ENCODE results near the gene PHC1. TPM values are rescaled to one million over a fixed set of nuclear protein-coding genes. Genes with fewer than 3 reads are reported as not detected.

Gene PHC1
- total RNA-seq, 1 experiment from 2014 or later = 568 TPM

- no peak overlapping the region for H3T11ph ChIP-seq (ENCODE audit: low read length)
- H4K5ac ChIP-seq (ENCODE audit: insufficient read length, low read depth, low read length) = no peak overlapping the region
- Mint-ChIP-seq H3K4me1 (no peaks in the 10 kb centered on the region), H3K4me3 (no peak overlapping the region), H3K27me3 (ENCODE audit: low read depth) (no peaks in the 10 kb centered on the region), H3K9me3 (no peaks in the 10 kb centered on the region), H3K27ac (no peak overlapping the region), H3K36me3 (ENCODE audit: insufficient read depth in 1 of 3, low read depth in 3 of 3) (no peaks in the 10 kb centered on the region)
- H2BK120ac ChIP-seq (ENCODE audit: low read depth, low read length, poor library complexity, severe bottlenecking) = no peak overlapping the region
- no peak overlapping the region for H2BK5ac ChIP-seq (ENCODE audit: insufficient read length, low read length)
- no peaks in the 10 kb centered on the region for H4K20me1 ChIP-seq (ENCODE audit: control insufficient read depth, insufficient read depth, insufficient read length)
- H2BK12ac ChIP-seq (ENCODE audit: insufficient read length, low read depth, low read length) = no peak overlapping the region
- no peak overlapping the region for H3K14ac ChIP-seq (ENCODE audit: insufficient read depth, low read length)
- H2BK20ac ChIP-seq (ENCODE audit: low read depth, low read length, poor library complexity, severe bottlenecking) = no peak overlapping the region
- H3K9me3 ChIP-seq (ENCODE audit: control insufficient read depth, low read depth, low read length) = no peaks in the 10 kb centered on the region
- no peaks in the 10 kb centered on the region for H3K23me2 ChIP-seq (ENCODE audit: insufficient read length, low read depth, low read length, poor library complexity, severe bottlenecking)
- no peak for DNase-seq
- no peak overlapping the region for H2AFZ ChIP-seq (ENCODE audit: low read length)
- H3K23ac ChIP-seq (ENCODE audit: insufficient read length, low read depth, low read length) = no peak overlapping the region
- H3K56ac ChIP-seq (ENCODE audit: insufficient read length, low read depth, low read length) = no peak overlapping the region
- H3K4me2 ChIP-seq (ENCODE audit: insufficient read depth, insufficient read length, low read length) = no peak overlapping the region
- no peak overlapping the region for H3K18ac ChIP-seq (ENCODE audit: insufficient read length, low read depth, low read length)
- H2AK5ac ChIP-seq (ENCODE audit: insufficient read length, low read length) = no peak overlapping the region
- no peak overlapping the region for H4K91ac ChIP-seq (ENCODE audit: insufficient read length, low read depth, low read length)
- H3K4ac ChIP-seq (ENCODE audit: low read depth, low read length) = no peak overlapping the region
- no peaks in the 10 kb centered on the region for H3K4me1 ChIP-seq (ENCODE audit: insufficient read depth, low read length)
- TF ChIP-seq, protein P1, sequence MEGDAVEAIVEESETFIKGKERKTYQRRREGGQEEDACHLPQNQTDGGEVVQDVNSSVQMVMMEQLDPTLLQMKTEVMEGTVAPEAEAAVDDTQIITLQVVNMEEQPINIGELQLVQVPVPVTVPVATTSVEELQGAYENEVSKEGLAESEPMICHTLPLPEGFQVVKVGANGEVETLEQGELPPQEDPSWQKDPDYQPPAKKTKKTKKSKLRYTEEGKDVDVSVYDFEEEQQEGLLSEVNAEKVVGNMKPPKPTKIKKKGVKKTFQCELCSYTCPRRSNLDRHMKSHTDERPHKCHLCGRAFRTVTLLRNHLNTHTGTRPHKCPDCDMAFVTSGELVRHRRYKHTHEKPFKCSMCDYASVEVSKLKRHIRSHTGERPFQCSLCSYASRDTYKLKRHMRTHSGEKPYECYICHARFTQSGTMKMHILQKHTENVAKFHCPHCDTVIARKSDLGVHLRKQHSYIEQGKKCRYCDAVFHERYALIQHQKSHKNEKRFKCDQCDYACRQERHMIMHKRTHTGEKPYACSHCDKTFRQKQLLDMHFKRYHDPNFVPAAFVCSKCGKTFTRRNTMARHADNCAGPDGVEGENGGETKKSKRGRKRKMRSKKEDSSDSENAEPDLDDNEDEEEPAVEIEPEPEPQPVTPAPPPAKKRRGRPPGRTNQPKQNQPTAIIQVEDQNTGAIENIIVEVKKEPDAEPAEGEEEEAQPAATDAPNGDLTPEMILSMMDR (conservative IDR thresholded peaks at IDR 0.05) = no peak
- no peaks in the 10 kb centered on the region for H3K79me1 ChIP-seq (ENCODE audit: insufficient read depth, low read depth, low read length, poor library complexity, severe bottlenecking)
- H3K9ac ChIP-seq (ENCODE audit: extremely low read depth, insufficient read length, low read length) = no peak overlapping the region
- no peaks in the 10 kb centered on the region for H3K79me2 ChIP-seq (ENCODE audit: insufficient read depth, low read length)
- H2BK15ac ChIP-seq (ENCODE audit: low read depth, low read length) = no peak overlapping the region
- H3K27ac ChIP-seq (ENCODE audit: insufficient read length, low read depth, low read length) = no peak overlapping the region
- H3K27me3 ChIP-seq (ENCODE audit: insufficient read depth, low read length) = no peaks in the 10 kb centered on the region
- no peak overlapping the region for H4K8ac ChIP-seq (replicated peaks; ENCODE audit: insufficient read length, low read depth, low read length)
These were observed 72.9 kb downstream of the PHC1 start for GRCh38 chr12:8987163-8987562.

Measured in H9 (cell line).